AG08395 (cell line): ENCODE data around the gene SPIB.
"Not testable (repeated sequence)": the region's sequence is repeated elsewhere in the genome, so short reads cannot be mapped to it uniquely, and the experiment has no call there.

Experiments
- DNase-seq: peaks from one replicate; pipeline ENCODE4 v3.0.0; 2012; ENCODE audit warnings: mixed read lengths, low spot score

SPIB gene

GRCh38 chr19:50418176-50419021 lies at the start of gene SPIB:
Gene SPIB, plus strand, starts transcription at chr19:50418938. Its CDS starts 25 bp downstream, at chr19:50418963.
- DNase-seq: no peak

GRCh38 chr19:50371914-50372475 lies 46.7 kb upstream of the SPIB start:
- no peak for DNase-seq

- DNase-seq: peak; percentile 94
These were observed 42.3 kb upstream of the SPIB start, which contains the start of gene NR1H2 for GRCh38 chr19:50376166-50377050. Gene NR1H2, plus strand, starts transcription at chr19:50376457. Its CDS starts 1,149 bp downstream, at chr19:50377606.

GRCh38 chr19:50377051-50377461 lies 41.7 kb upstream of the SPIB start:
- DNase-seq: no peak

- DNase-seq: no peak
These were observed 41.2 kb upstream of the SPIB start for GRCh38 chr19:50377517-50377916.

GRCh38 chr19:50378169-50378862 lies 40.4 kb upstream of the SPIB start:
- DNase-seq: no peak

GRCh38 chr19:50378863-50379236 lies 39.9 kb upstream of the SPIB start:
- DNase-seq: no peak

- DNase-seq: no peak
These were observed 39.1 kb upstream of the SPIB start for GRCh38 chr19:50379602-50380001.

GRCh38 chr19:50380137-50380536 lies 38.6 kb upstream of the SPIB start:
- no peak for DNase-seq

- DNase-seq: no peak
These were observed 38.0 kb upstream of the SPIB start for GRCh38 chr19:50380751-50381151.

- DNase-seq: no peak
These were observed 36.6 kb upstream of the SPIB start for GRCh38 chr19:50381881-50382729.

GRCh38 chr19:50383001-50383851 lies 35.5 kb upstream of the SPIB start:
- no peak for DNase-seq

- peak; percentile 99 for DNase-seq
These were observed 34.7 kb upstream of the SPIB start, which contains the start of gene POLD1 for GRCh38 chr19:50383852-50384684. Gene POLD1, plus strand, starts transcription at chr19:50384347. Its CDS starts 14,505 bp downstream, at chr19:50398852.

GRCh38 chr19:50384685-50385535 lies 33.8 kb upstream of the SPIB start:
- no peak for DNase-seq

- DNase-seq: no peak
These were observed 31.4 kb upstream of the SPIB start for GRCh38 chr19:50387176-50387867.

- no peak for DNase-seq
These were observed 30.9 kb upstream of the SPIB start for GRCh38 chr19:50387868-50388245.

- DNase-seq: not testable (repeated sequence)
These were observed 28.4 kb upstream of the SPIB start for GRCh38 chr19:50390295-50390694.
